Vagina (tissue), 2 donors: Measurements from ENCODE around the gene ABCG2. TPM values are rescaled to one million over a fixed set of nuclear protein-coding genes. Genes with fewer than 3 reads are reported as not detected.

Experiments used
- DNase-seq, 2 donors: peaks; one replicate each; pipeline ENCODE4 v3.0.0-alpha.2; 2017; ENCODE audit errors: extremely low spot score in 2 of 2
- H3K27ac ChIP-seq: fragments of 200-600 bp; sonication (generic); one replicate; pipeline ENCODE4 v1.5.1; 2019
- H3K27me3 ChIP-seq: fragments of 200-600 bp; sonication (generic); one replicate; pipeline ENCODE4 v1.5.1; 2019
- H3K36me3 ChIP-seq, 2 donors: fragments of 200-600 bp; sonication (generic); one replicate each; pipeline ENCODE4 v1.5.1; 2017 to 2019
- H3K4me1 ChIP-seq: fragments of 200-600 bp; sonication (generic); one replicate; pipeline ENCODE4 v1.5.1; 2019
- H3K4me3 ChIP-seq, 2 donors: fragments of 200-600 bp; sonication (generic); 1 replicate in 1 of 2; 2 replicates in 1 of 2; pipeline ENCODE4 v1.5.1; 2016 to 2019
- H3K9me3 ChIP-seq: fragments of 200-600 bp; sonication (generic); one replicate; pipeline ENCODE4 v1.5.1; 2019
- CTCF ChIP-seq, 3 experiments: fragments of 450-650 bp in 2 of 3; fragments of 200-600 bp in 1 of 3; sonication (generic) in 1 of 3; IDR thresholded peaks; one replicate each; pipeline ENCODE4 v1.5.1; 2017 to 2019; ENCODE audit warnings: antibody characterized with exemption in 3 of 3, mild to moderate bottlenecking in 2 of 3, moderate library complexity in 2 of 3
- POLR2A ChIP-seq, 2 donors: fragments of 450-650 bp; IDR thresholded peaks; one replicate each; pipeline ENCODE4 v1.6.1; 2017; ENCODE audit warnings: antibody characterized with exemption in 2 of 2, mild to moderate bottlenecking in 2 of 2, moderate library complexity in 2 of 2
- POLR2AphosphoS5 ChIP-seq, 2 donors: sonication (generic); formaldehyde crosslinking; IDR thresholded peaks; one replicate each; pipeline ENCODE4 v1.9.0; 2017; ENCODE audit warnings: antibody characterized with exemption in 2 of 2, mild to moderate bottlenecking in 2 of 2, low read depth in 1 of 2; ENCODE audit not compliant: insufficient read depth in 1 of 2
- intact Hi-C: fragments of 100-400 bp; cut with DNase I; formaldehyde crosslinking; loops from one replicate; pipeline ENCODE4 v1.15.1; 2023
- total RNA-seq: library from RNA; depleted of rRNA; stranded (reverse); fragments of >200 nt; gene quantifications from one replicate; pipeline ENCODE4 v1.2.3, GENCODE V29; 2016

ABCG2 gene
- total RNA-seq, 1 donor from 2014 or later: 7.4 TPM

DNA sequence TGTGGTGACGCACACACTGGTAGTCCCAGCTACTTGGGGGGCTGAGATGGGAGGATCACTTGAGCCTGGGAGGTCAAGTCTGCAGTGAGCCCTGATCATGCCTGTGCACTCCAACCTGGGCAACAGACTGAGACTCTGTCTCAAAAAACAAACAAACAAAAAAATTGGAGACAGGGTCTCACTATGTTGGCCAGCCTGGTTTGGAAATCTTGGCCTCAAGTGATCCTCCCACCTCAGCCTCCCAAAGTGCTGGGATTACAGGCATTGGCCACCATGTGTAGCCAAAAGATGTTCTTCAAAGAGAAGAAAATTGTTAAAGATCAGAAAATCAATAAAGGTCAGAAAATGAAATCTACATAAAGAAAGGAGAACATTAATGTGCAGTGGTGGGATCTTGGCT, 41.7 kb upstream of the ABCG2 start:
- H3K4me1 ChIP-seq: no peaks in the 10 kb centered on the region
- H3K27me3 ChIP-seq: no peaks in the 10 kb centered on the region
- no peaks in the 10 kb centered on the region for H3K9me3 ChIP-seq
- H3K36me3 ChIP-seq: no peaks in the 10 kb centered on the region
- intact Hi-C loops: no loop called here
- no peak overlapping the region for H3K27ac ChIP-seq
- DNase-seq: no peak
- H3K4me3 ChIP-seq: no peak overlapping the region
- no peak for TF ChIP-seq POLR2A (IDR thresholded peaks at IDR 0.05)
- no peak for TF ChIP-seq POLR2AphosphoS5 (IDR thresholded peaks at IDR 0.05; ENCODE audit: insufficient read depth in 1 of 2, low read depth in 1 of 2)
- TF ChIP-seq CTCF (IDR thresholded peaks at IDR 0.05): no peak

- H3K27me3 ChIP-seq: no peaks in the 10 kb centered on the region
- H3K9me3 ChIP-seq: no peaks in the 10 kb centered on the region
- H3K36me3 ChIP-seq: no peaks in the 10 kb centered on the region
- no peaks in the 10 kb centered on the region for H3K4me1 ChIP-seq
- H3K4me3 ChIP-seq: no peak overlapping the region
- TF ChIP-seq POLR2A (IDR thresholded peaks at IDR 0.05) (no peak), CTCF (IDR thresholded peaks at IDR 0.05) (no peak), POLR2AphosphoS5 (IDR thresholded peaks at IDR 0.05; ENCODE audit: insufficient read depth in 1 of 2, low read depth in 1 of 2) (no peak)
- DNase-seq: no peak
- intact Hi-C loops: loop anchor here (10.0 kb wide), 1 partner anchor 142 kb away; no protein-coding TSS in a partner anchor
- H3K27ac ChIP-seq: no peak overlapping the region
These were observed 38.2 kb upstream of the ABCG2 start for GRCh38 chr4:88196523-88197185.

DNA sequence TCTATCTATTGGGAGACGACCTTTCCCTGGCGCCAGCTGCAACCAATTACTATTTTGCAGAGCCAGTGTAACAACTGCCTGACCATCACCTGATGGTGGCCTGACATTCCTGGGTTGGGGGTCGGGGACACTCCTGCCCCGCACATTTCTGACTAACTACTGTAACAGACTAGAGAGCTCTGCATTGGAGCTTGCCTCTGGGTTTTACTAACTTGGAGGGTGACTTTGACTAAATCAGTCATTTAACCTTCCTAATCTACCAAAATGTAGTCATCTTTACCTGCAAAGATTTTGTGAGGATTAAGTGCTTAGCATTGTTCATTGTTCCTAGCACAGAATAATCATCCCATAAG, 37.5 kb upstream of the ABCG2 start:
- intact Hi-C loops: loop anchor here (10.0 kb wide), 1 partner anchor 141 kb away; no protein-coding TSS in a partner anchor
- Histone ChIP-seq H3K27ac (no peak overlapping the region), H3K27me3 (no peaks in the 10 kb centered on the region), H3K4me3 (no peak overlapping the region), H3K4me1 (no peaks in the 10 kb centered on the region), H3K9me3 (no peaks in the 10 kb centered on the region), H3K36me3 (no peaks in the 10 kb centered on the region)
- DNase-seq: no peak
- TF ChIP-seq POLR2A (IDR thresholded peaks at IDR 0.05) (no peak), POLR2AphosphoS5 (IDR thresholded peaks at IDR 0.05; ENCODE audit: insufficient read depth in 1 of 2, low read depth in 1 of 2) (no peak), CTCF (IDR thresholded peaks at IDR 0.05) (no peak)

- no peak for TF ChIP-seq CTCF (IDR thresholded peaks at IDR 0.05)
- no peak for TF ChIP-seq POLR2A (IDR thresholded peaks at IDR 0.05)
- no peak for TF ChIP-seq POLR2AphosphoS5 (IDR thresholded peaks at IDR 0.05; ENCODE audit: insufficient read depth in 1 of 2, low read depth in 1 of 2)
- H3K4me1 ChIP-seq: no peaks in the 10 kb centered on the region
- no peak overlapping the region for H3K4me3 ChIP-seq
- H3K36me3 ChIP-seq: no peaks in the 10 kb centered on the region
- intact Hi-C loops: loop anchor here (10.0 kb wide), 1 partner anchor 141 kb away; no protein-coding TSS in a partner anchor
- no peaks in the 10 kb centered on the region for H3K9me3 ChIP-seq
- DNase-seq: no peak
- no peaks in the 10 kb centered on the region for H3K27me3 ChIP-seq
- H3K27ac ChIP-seq: no peak overlapping the region
These were observed 37.0 kb upstream of the ABCG2 start for GRCh38 chr4:88195328-88196012.

DNA sequence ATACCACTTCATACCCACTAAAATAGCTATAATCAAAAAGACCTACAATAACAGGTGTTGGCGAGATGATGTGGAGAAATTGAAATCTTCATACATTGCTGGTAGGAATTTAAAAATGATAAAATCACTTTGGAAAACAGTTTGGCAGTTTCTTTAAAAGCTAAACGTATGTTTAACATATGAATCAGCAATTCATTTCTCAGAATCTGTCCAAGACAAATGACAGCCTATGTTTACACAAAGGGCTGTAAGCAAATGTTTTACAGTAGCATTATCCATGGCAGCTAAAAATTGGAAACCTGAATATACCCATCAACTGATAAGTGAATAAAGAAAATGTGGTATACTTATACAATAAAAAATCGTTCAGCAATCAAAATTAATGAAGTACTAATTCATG, 33.0 kb upstream of the ABCG2 start:
- Histone ChIP-seq H3K27me3 (no peaks in the 10 kb centered on the region), H3K27ac (no peak overlapping the region), H3K36me3 (no peaks in the 10 kb centered on the region), H3K4me3 (no peak overlapping the region), H3K9me3 (no peaks in the 10 kb centered on the region), H3K4me1 (no peaks in the 10 kb centered on the region)
- intact Hi-C loops: loop anchor here (10.0 kb wide), 1 partner anchor 137 kb away; no protein-coding TSS in a partner anchor
- no peak for DNase-seq
- no peak for TF ChIP-seq POLR2A (IDR thresholded peaks at IDR 0.05)
- no peak for TF ChIP-seq POLR2AphosphoS5 (IDR thresholded peaks at IDR 0.05; ENCODE audit: insufficient read depth in 1 of 2, low read depth in 1 of 2)
- TF ChIP-seq CTCF (IDR thresholded peaks at IDR 0.05): no peak
